H1 (cell line): Measurements from ENCODE around the gene EXD3. TPM values are rescaled to one million over a fixed set of nuclear protein-coding genes. Genes with fewer than 3 reads are reported as not detected.

Source experiments
- ATF2 ChIP-seq: IDR thresholded peaks from 2 replicates; pipeline ENCODE4 v1.6.1; 2012; ENCODE audit warnings: low read length, inconsistent platforms
- CEBPB ChIP-seq: IDR thresholded peaks from 2 replicates; pipeline ENCODE4 v1.6.1; 2012; ENCODE audit warnings: low read depth, low read length
- CHD2 ChIP-seq: IDR thresholded peaks from 2 replicates; pipeline ENCODE4 v1.6.1; 2012; ENCODE audit warnings: low read length, improper control_type of control experiment
- NRF1 ChIP-seq: IDR thresholded peaks from 2 replicates; pipeline ENCODE4 v1.6.1; 2011; ENCODE audit warnings: mild to moderate bottlenecking, low read depth, low read length, improper control_type of control experiment
- POLR2A ChIP-seq, 2 experiments: IDR thresholded peaks; 1 replicate in 1 of 2; 2 replicates in 1 of 2; pipeline ENCODE4 v1.6.1; 2011; ENCODE audit warnings: low read depth in 2 of 2, low read length in 2 of 2, mild to moderate bottlenecking in 2 of 2; ENCODE audit errors: control extremely low read depth in 1 of 2
- SP1 ChIP-seq: IDR thresholded peaks from 2 replicates; pipeline ENCODE4 v1.6.1; 2011; ENCODE audit warnings: low read depth, low read length
- SP4 ChIP-seq: IDR thresholded peaks from 2 replicates; pipeline ENCODE4 v1.6.1; 2012; ENCODE audit warnings: low read length, inconsistent platforms
- ZNF274 ChIP-seq: IDR thresholded peaks from 2 replicates; pipeline ENCODE4 v1.7.0; 2012; ENCODE audit warnings: low read length, borderline replicate concordance; ENCODE audit errors: extremely low read depth
- polyA plus RNA-seq, 7 experiments: library from polyadenylated mRNA; depleted of rRNA in 3 of 7; stranded (reverse) in 5 of 7; unstranded in 2 of 7; fragments of >200 nt in 5 of 7; fragments of 200-250 nt in 2 of 7; gene quantifications; 1 replicate in 5 of 7; 2 replicates in 1 of 7; 4 replicates in 1 of 7; pipeline versions ENCODE4 v1.2.1 to v1.2.3, GENCODE V29; 2011 to 2013; ENCODE audit warnings: missing spikeins in 2 of 7, mixed read lengths in 2 of 7
- total RNA-seq: library from RNA; stranded (reverse); fragmentation: NEBNext Ultra II Directional; extraction: Animal tissue kit (Norgen Biotek cat#: 25700); gene quantifications from 2 replicates; pipeline ENCODE4 v1.2.1, GENCODE V29; 2021

Gene EXD3
- total and polyA plus RNA-seq, 2 of the 8 experiments (the other 6 are each of a cell fraction or from before 2014, with no cell fraction given), result 7.2 to 9.4 TPM

GRCh38 chr9:137449081-137449844 lies 26.3 kb upstream of the EXD3 start (continued):
- no peak for TF ChIP-seq POLR2A (IDR thresholded peaks at IDR 0.05; ENCODE audit: control extremely low read depth in 1 of 2, low read depth in 2 of 2, low read length in 2 of 2)
- TF ChIP-seq CHD2, result no peak
- TF ChIP-seq ATF2, result no peak
- no peak for TF ChIP-seq NRF1
- no peak for TF ChIP-seq CEBPB
- no peak for TF ChIP-seq SP4
- no peak for TF ChIP-seq ZNF274
- TF ChIP-seq SP1, result no peak
